Bronchial epithelial cell (primary cell): ENCODE data around the gene FOXN3. TPM values are rescaled to one million over a fixed set of nuclear protein-coding genes. Genes with fewer than 3 reads are reported as not detected.

ENCODE experiments used
- DNase-seq: peaks from one replicate; pipeline ENCODE4 v3.0.0-alpha.2; 2010; ENCODE audit warnings: low read depth
- FAIRE-seq: peaks from 2 replicates; lab custom pipeline; 2011; peaks lifted over from hg19 to GRCh38; lab: Jason Lieb, UNC
- H3K27me3 ChIP-seq: 2 replicates; pipeline ENCODE4 v1.5.1; 2011; ENCODE audit warnings: low read length; ENCODE audit not compliant: control insufficient read depth, insufficient read depth
- H3K36me3 ChIP-seq: 2 replicates; pipeline ENCODE4 v1.5.1; 2011; ENCODE audit warnings: low read length; ENCODE audit not compliant: control insufficient read depth, insufficient read depth
- H3K4me3 ChIP-seq: 2 replicates; pipeline ENCODE4 v1.5.1; 2011; ENCODE audit warnings: mild to moderate bottlenecking, low read depth, low read length, control low read depth
- CTCF ChIP-seq: IDR thresholded peaks from 2 replicates; pipeline ENCODE4 v1.5.1; 2011; ENCODE audit warnings: mild to moderate bottlenecking, moderate library complexity, low read length, control low read depth, inconsistent platforms; ENCODE audit not compliant: insufficient read depth, severe bottlenecking
- total RNA-seq: library from RNA; depleted of rRNA; stranded (reverse); fragments of >200 nt; gene quantifications from 2 replicates; pipeline ENCODE4 v1.2.1, GENCODE V29; 2014

The FOXN3 gene
- total RNA-seq, 1 donor from 2014 or later = 5.8 TPM

- TF ChIP-seq CTCF = no peak
- FAIRE-seq = no peak
- no peaks in the 10 kb centered on the region for H3K27me3 ChIP-seq
- H3K36me3 ChIP-seq = peaks cover 1% of the 10 kb centered on the region
- DNase-seq = no peak
- no peak overlapping the region for H3K4me3 ChIP-seq
These were observed 149.4 kb downstream of the FOXN3 start for GRCh38 chr14:89267656-89268055.

- Histone ChIP-seq H3K4me3 (no peak overlapping the region), H3K36me3 (peaks cover 1% of the 10 kb centered on the region), H3K27me3 (no peaks in the 10 kb centered on the region)
- DNase-seq (no peak), FAIRE-seq (no peak)
- TF ChIP-seq CTCF = no peak
These were observed 149.9 kb downstream of the FOXN3 start for GRCh38 chr14:89267163-89267562.

- TF ChIP-seq CTCF = no peak
- FAIRE-seq (no peak), DNase-seq (peak; percentile 19)
- Histone ChIP-seq H3K36me3 (peaks cover 1% of the 10 kb centered on the region), H3K27me3 (no peaks in the 10 kb centered on the region), H3K4me3 (no peak overlapping the region)
These were observed 150.3 kb downstream of the FOXN3 start for GRCh38 chr14:89266754-89267153.

GRCh38 chr14:89265234-89265633 is 151.8 kb downstream of the FOXN3 start:
- no peak for DNase-seq
- Histone ChIP-seq H3K27me3 (no peaks in the 10 kb centered on the region), H3K4me3 (no peak overlapping the region), H3K36me3 (peaks cover 1% of the 10 kb centered on the region)
- no peak for FAIRE-seq
- no peak for TF ChIP-seq CTCF

- DNase-seq (no peak), FAIRE-seq (no peak)
- Histone ChIP-seq H3K4me3 (no peak overlapping the region), H3K36me3 (peaks cover 1% of the 10 kb centered on the region), H3K27me3 (no peaks in the 10 kb centered on the region)
- no peak for TF ChIP-seq CTCF
These were observed 152.7 kb downstream of the FOXN3 start for GRCh38 chr14:89264196-89264800.

- no peak for TF ChIP-seq CTCF
- FAIRE-seq (no peak), DNase-seq (no peak)
- Histone ChIP-seq H3K36me3 (peaks cover 1% of the 10 kb centered on the region), H3K27me3 (no peaks in the 10 kb centered on the region), H3K4me3 (no peak overlapping the region)
These were observed 155.0 kb downstream of the FOXN3 start for GRCh38 chr14:89262041-89262440.
